Ecto neural progenitor cell (in vitro differentiated cells): ENCODE results near the gene PIP5K1C.
A peak's percentile ranks its signal among the peaks of the same experiment; 100 is the strongest.
"Not testable (repeated sequence)": the region's sequence is repeated elsewhere in the genome, so short reads cannot be mapped to it uniquely, and the experiment has no call there.

ENCODE experiments used
- DNase-seq: peaks from one replicate; pipeline ENCODE4 v3.0.0-alpha.2; 2018; ENCODE audit warnings: low spot score

The PIP5K1C gene

DNA sequence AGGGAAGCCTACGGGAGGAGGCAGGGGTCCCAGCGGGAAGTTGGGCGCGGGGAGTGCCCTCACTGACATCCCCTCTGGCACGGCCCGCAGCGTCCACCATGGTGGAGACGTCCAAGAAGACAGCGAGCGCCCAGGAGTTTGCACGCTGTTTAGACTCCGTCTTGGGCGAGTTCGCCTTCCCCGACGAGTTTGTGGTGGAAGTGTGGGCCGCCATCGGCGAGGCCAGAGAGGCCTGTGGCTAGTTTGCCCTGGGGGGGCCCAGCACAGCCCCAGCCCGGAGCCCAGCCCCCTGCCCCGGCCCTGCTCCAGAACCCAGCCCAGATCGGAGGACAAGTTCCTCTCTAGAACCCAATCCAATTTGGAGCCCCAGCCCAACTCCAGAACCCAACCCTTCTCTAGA is 110.3 kb downstream of the PIP5K1C start:
- no peak for DNase-seq

DNA sequence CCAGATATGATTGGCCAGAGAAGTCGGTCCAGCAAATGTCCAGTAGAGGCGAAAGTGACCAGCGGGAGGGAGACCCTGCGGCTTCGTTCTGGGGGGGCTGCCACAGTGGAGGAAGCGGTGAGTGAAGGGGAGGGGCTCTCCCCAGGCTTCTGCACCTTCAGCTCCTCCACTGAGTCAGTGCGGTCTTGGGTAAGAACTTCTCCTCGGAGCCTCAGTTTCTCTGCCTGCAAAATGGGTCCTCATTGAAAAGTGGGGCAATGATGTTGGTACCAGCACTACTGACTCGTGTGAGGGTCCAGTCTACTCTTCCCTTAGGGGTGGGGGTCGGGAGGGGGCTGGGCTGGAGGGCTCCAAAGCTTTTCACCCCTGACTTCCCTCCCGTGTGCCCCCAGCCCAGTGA is 110.8 kb downstream of the PIP5K1C start:
- no peak for DNase-seq

DNA sequence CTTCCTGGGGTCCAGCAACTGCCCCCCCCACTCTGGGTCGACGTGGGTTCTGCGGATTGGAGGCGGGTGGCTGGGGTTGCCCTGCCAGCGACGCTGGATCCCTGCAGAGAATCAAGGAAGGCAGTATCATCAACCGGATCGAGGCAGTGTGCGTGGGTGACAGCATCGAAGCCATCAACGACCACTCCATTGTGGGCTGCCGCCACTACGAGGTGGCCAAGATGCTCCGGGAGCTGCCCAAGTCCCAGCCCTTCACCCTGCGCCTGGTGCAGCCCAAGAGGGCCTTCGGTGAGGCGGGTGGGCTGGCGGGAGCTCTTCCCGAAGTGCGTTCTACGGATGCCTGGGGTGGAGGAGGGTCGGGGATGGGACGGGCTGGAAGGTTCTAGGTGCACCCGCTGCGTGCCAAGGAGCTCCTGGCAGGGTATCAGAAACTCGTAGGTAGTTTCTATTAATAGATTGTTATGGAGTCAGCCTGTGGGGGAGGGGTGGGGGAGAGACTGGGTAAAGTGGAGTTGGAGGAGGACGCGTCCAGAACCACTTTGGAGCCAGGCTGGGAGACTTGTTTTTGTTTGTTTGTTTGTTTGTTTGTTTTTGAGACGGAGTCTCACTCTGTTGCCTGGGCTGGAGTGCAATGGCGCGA is 113.4 kb downstream of the PIP5K1C start:
- DNase-seq: no peak

DNA sequence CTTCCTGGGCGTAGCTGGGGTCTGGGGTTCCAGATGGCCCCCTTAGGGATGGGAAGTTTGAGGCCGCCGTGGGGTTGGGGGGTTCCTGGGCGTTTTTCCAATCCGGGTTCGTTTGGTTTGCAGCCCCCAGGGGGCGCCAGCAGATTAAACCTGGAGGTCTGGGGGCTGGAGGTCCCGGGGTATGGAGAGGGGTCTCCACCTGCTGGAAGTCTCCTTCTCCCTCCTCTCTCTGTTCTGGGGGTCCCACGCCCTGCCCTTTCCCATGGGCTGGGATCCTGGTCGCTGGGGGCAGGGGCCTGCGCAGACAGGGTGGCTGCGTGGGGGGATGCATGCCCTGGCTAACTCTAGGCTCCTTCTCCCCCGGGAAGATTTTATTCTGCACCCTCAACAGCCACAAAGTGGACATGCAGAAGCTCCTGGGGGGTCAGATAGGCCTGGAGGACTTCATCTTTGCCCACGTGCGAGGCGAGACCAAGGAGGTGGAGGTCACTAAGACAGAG is 114.1 kb downstream of the PIP5K1C start:
- peak; percentile 73 for DNase-seq

DNA sequence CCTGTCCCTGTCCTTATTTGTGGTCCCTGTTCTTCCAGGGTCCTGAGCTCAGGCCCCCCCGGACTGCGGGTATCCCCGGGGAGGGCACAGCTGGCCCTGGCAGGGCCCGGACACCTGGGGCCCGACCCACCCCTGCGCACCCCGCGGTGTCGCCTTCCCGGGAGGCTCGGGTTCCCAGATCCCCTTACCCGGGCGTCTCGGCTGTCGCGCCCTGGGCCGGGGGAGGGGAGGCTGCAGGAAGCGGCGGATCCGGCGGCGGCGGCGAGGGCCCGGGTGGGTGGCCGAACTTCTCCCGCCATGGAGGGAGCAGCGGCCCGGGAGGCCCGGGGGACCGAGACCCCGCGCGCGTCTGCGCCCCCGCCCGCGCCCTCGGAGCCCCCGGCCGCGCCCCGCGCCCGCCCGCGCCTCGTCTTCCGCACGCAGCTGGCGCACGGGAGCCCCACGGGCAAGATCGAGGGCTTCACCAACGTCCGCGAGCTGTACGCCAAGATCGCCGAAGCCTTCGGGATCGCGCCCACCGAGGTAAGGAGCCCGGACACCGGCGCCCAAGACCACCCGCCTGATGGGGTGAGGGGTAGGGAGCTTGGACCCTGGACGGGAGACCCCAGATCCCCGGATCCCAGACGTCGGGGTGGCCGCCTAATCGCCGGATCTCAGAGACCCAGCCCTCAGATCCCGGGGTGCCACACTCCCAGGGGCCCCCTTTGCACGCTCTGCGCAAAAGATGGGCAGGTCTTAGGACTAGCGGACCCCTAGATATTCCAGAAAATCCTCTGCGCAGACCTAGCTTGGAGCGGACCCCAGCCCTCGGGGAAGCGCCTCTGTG is 114.8 kb downstream of the PIP5K1C start, which contains the start of gene GIPC3:
GIPC3 (plus strand) TSS at position 178 of the 826 bp plus-strand sequence; CDS start at position 298, 120 bp downstream.
- DNase-seq: no peak

DNA sequence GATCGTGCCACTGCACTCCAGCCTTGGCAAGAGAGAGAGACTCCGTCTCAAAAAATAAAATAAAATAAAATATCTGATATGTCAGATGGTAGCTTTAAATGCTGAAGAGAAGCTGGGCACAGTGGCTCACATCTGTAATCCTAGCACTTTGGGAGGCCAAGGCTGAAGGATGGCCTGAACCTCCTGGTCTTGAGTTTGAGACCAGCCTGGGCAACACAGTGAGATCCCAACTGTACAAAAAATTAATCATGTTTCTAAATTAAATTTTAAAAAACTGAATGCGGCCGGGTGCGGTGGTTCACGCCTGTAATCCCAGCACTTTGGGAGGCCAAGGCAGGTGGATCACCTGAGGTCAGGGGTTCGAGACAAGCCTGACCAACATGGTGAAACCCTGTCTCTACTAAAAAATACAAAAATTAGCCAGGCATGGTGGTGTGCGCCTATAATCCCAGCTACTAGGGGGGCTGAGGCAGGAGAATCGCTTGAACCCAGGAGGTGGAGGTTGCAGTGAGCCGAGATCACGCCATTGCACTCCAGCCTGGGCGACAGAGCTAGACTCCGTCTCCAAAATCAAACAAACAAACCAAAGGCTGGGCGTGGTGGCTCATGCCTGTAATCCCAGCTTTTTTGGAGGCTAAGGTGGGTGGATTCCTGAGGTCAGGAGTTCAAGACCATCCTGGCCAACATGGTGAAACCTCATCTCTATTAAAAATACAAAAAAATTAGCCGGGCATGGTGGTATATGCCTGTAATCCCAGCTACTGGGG is 116.0 kb downstream of the PIP5K1C start:
- not testable (repeated sequence) for DNase-seq

DNA sequence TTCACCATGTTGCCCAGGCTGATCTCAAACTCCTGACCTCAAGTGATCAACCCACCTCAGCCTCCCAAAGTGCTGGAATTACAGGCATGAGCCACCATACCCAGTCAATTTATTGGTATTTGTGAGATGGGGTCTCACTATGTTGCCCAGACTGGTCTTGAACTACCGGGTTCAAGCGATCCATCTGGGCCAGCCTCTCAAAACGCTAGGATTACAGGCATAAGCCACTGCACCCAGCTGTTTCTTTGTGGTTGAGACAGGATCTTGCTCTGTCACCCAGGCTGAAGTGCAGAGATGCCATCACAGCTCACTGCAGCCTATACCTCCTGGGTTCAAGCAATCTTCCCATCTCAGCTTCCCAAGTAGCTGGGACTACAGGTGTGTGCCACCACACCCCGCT is 118.5 kb downstream of the PIP5K1C start:
- not testable (repeated sequence) for DNase-seq
